HepG2 (cell line): ENCODE results near the gene RBM19.

ENCODE experiments used
- CTCF ChIP-seq: sonication (generic); formaldehyde crosslinking; IDR thresholded peaks from 2 replicates; pipeline ENCODE4 v1.5.0; 2020; ENCODE audit warnings: mild to moderate bottlenecking, missing genetic modification reagents, moderate library complexity
- FOSL1 ChIP-seq: sonication (generic); formaldehyde crosslinking; IDR thresholded peaks from 2 replicates; pipeline ENCODE4 v1.9.0; 2021; ENCODE audit warnings: missing genetic modification reagents, borderline replicate concordance
- NPAS2 ChIP-seq: sonication (generic); formaldehyde crosslinking; IDR thresholded peaks from 2 replicates; pipeline ENCODE4 v1.8.0; 2022; ENCODE audit warnings: mild to moderate bottlenecking, missing genetic modification reagents, borderline replicate concordance
- NR2F1 ChIP-seq, 2 experiments: fragments of 450-650 bp in 1 of 2; formaldehyde crosslinking in 1 of 2; IDR thresholded peaks; 2 replicates each; pipeline versions ENCODE4 v1.5.0 to v1.6.1; 2016 to 2020; ENCODE audit warnings: mild to moderate bottlenecking in 1 of 2, missing compliant biosample characterization in 1 of 2, missing genetic modification reagents in 1 of 2, moderate library complexity in 1 of 2
- PCBP1 ChIP-seq: fragments of 200-400 bp; formaldehyde crosslinking; IDR thresholded peaks from 2 replicates; pipeline ENCODE4 v1.6.1; 2017; ENCODE audit warnings: mild to moderate bottlenecking, low read depth, low read length, borderline replicate concordance
- PITX1 ChIP-seq: sonication (generic); formaldehyde crosslinking; IDR thresholded peaks from 2 replicates; pipeline ENCODE4 v1.5.1; 2020; ENCODE audit warnings: mild to moderate bottlenecking, missing genetic modification reagents
- POLR2AphosphoS2 ChIP-seq: IDR thresholded peaks from 2 replicates; pipeline ENCODE4 v1.6.1; 2011; ENCODE audit warnings: low read depth, low read length, improper control_type of control experiment
- POLR2AphosphoS5 ChIP-seq: IDR thresholded peaks from 2 replicates; pipeline ENCODE4 v1.6.1; 2012; ENCODE audit warnings: low read depth, low read length
- ZNF326 ChIP-seq: sonication (generic); formaldehyde crosslinking; IDR thresholded peaks from 2 replicates; pipeline ENCODE4 v1.4.0; 2020; ENCODE audit warnings: missing genetic modification reagents, borderline replicate concordance

GRCh38 chr12:113874326-113874725 lies 91.8 kb downstream of the RBM19 start:
- TF ChIP-seq CTCF (CRISPR knock-in tag) = no peak
- no peak for TF ChIP-seq FOSL1 (CRISPR knock-in tag)
- TF ChIP-seq PCBP1 = no peak
- no peak for TF ChIP-seq NR2F1 (CRISPR knock-in tag; IDR thresholded peaks at IDR 0.05)
- TF ChIP-seq POLR2AphosphoS2 = no peak
- no peak for TF ChIP-seq PITX1
- no peak for TF ChIP-seq POLR2AphosphoS5
- TF ChIP-seq ZNF326 (CRISPR knock-in tag) = no peak
- no peak for TF ChIP-seq NPAS2
